HG02763 (cell line): ENCODE results near the gene ZNF592.
"Not testable (repeated sequence)": the region's sequence is repeated elsewhere in the genome, so short reads cannot be mapped to it uniquely, and the experiment has no call there.

Source experiments
- ATAC-seq: cut with Tn5 transposase; IDR thresholded peaks from one replicate; pipeline ENCODE4 v1.9.1; 2021; ENCODE audit warnings: mild to moderate bottlenecking, moderate library complexity; ENCODE audit not compliant: unreplicated experiment

The ZNF592 gene

GRCh38 chr15:84845631-84846030, 97.2 kb downstream of the ZNF592 start:
- not testable (repeated sequence) for ATAC-seq

- ATAC-seq = no peak
These were observed 97.9 kb downstream of the ZNF592 start for GRCh38 chr15:84846269-84846668.

- no peak for ATAC-seq
These were observed 99.0 kb downstream of the ZNF592 start for GRCh38 chr15:84847382-84847781.

GRCh38 chr15:84852212-84852611, 103.8 kb downstream of the ZNF592 start:
- no peak for ATAC-seq

- no peak for ATAC-seq
These were observed 106.7 kb downstream of the ZNF592 start for GRCh38 chr15:84855136-84855535.

- ATAC-seq = no peak
These were observed 107.4 kb downstream of the ZNF592 start for GRCh38 chr15:84855765-84856164.
